Panc1 (cell line): ENCODE data around the gene CREBL2.

Experiments used
- POLR2AphosphoS5 ChIP-seq: IDR thresholded peaks from 2 replicates; pipeline ENCODE4 v1.6.1; 2012; ENCODE audit warnings: mild to moderate bottlenecking, low read depth, low read length, moderate library complexity
- REST ChIP-seq, 2 experiments: IDR thresholded peaks; 2 replicates each; pipeline ENCODE4 v1.6.1; 2011 to 2012; ENCODE audit warnings: low read depth in 2 of 2, control low read depth in 1 of 2, low read length in 1 of 2, mild to moderate bottlenecking in 1 of 2, moderate library complexity in 1 of 2; ENCODE audit not compliant: insufficient read depth in 1 of 2
- SIN3A ChIP-seq: IDR thresholded peaks from 2 replicates; pipeline ENCODE4 v1.6.1; 2012; ENCODE audit warnings: low read depth, mild to moderate bottlenecking, low read length, moderate library complexity, borderline replicate concordance; ENCODE audit not compliant: insufficient read depth
- TCF7L2 ChIP-seq: IDR thresholded peaks from 2 replicates; pipeline ENCODE4 v1.6.1; 2011; ENCODE audit warnings: mild to moderate bottlenecking, low read depth, low read length, inconsistent platforms
- TF ChIP-seq, protein P1 (sequence below): fragments of 450-650 bp; IDR thresholded peaks from 2 replicates; pipeline ENCODE4 v1.5.1; 2017; ENCODE audit warnings: mild to moderate bottlenecking

GRCh38 chr12:12671850-12672660, 60.4 kb downstream of the CREBL2 start:
- TF ChIP-seq, protein P1, sequence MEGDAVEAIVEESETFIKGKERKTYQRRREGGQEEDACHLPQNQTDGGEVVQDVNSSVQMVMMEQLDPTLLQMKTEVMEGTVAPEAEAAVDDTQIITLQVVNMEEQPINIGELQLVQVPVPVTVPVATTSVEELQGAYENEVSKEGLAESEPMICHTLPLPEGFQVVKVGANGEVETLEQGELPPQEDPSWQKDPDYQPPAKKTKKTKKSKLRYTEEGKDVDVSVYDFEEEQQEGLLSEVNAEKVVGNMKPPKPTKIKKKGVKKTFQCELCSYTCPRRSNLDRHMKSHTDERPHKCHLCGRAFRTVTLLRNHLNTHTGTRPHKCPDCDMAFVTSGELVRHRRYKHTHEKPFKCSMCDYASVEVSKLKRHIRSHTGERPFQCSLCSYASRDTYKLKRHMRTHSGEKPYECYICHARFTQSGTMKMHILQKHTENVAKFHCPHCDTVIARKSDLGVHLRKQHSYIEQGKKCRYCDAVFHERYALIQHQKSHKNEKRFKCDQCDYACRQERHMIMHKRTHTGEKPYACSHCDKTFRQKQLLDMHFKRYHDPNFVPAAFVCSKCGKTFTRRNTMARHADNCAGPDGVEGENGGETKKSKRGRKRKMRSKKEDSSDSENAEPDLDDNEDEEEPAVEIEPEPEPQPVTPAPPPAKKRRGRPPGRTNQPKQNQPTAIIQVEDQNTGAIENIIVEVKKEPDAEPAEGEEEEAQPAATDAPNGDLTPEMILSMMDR: no peak
- no peak for TF ChIP-seq POLR2AphosphoS5
- no peak for TF ChIP-seq REST (IDR thresholded peaks at IDR 0.05; ENCODE audit: insufficient read depth in 1 of 2, low read depth in 2 of 2, low read length in 1 of 2)
- TF ChIP-seq SIN3A: no peak
- TF ChIP-seq TCF7L2: no peak
